ENCODE measurements around the gene INPP4A.
"Not testable (repeated sequence)": the region's sequence is repeated elsewhere in the genome, so short reads cannot be mapped to it uniquely, and the experiment has no call there.

INPP4A gene

GRCh38 chr2:98569915-98570314, 125.3 kb downstream of the INPP4A start:
- no peak for DNase-seq

GRCh38 chr2:98570356-98570755, 125.7 kb downstream of the INPP4A start:
- DNase-seq: no peak

GRCh38 chr2:98571121-98571701, 126.6 kb downstream of the INPP4A start:
- no peak for DNase-seq

DNA sequence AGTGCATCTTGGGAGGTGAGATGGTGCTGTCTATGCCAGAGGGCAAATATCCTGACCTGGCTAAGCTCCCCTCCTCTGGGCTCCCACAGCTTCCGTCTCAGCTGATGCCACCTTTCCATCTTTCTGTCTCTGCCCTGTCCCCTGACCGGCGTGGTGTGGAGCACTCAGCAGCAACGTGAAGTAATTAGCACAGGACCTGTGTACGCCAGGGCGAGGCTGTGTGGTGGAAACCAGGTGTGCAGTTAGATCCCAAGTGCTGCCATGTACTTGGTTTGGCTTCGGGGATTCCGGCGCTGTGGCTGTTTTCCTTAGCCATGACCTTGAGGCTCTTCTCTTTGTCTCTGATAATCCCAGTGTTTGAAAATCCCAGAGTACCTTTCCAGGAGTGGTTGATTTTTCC, 127.1 kb downstream of the INPP4A start:
- no peak for DNase-seq

DNA sequence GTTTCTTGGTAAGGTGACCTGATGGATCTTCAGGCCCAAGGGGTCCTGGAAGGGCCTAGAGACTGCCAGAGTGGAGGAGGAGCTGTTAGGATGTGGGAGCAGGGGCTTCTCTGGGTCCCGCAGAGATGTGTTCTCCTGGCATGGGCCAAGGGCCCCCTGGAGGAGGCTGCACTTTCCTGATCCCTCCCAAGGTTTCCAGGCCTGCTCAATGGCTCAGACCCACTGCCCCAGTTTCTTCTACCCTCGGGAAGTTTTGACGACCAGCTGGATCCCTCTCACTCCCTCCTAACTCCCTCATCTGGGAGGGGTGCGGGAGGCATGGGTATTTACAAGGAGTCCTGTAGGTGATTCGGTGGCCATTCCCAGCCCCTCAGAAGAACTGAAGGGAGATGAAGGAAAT, 127.6 kb downstream of the INPP4A start:
- no peak for DNase-seq

DNA sequence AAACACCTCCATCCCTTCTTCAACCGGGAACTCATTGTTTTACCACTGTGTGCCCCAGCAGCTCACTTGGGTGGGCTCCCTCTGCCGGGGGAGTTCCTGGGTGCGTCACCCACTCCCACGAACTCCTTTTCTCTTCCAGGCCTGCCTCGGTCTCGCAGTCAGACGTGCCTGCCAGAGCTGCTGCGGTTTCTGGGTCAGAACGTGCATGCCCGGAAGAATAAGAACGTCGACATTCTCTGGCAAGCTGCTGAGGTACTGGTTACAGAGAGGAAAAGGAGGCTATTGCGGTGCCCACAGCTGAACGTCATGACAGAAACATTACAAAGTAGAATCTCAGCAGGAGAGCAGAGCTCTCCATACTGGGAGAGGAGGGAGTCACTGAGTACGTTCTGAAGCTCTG, 128.0 kb downstream of the INPP4A start:
- DNase-seq: no peak

GRCh38 chr2:98573426-98573825, 128.8 kb downstream of the INPP4A start:
- no peak for DNase-seq

DNA sequence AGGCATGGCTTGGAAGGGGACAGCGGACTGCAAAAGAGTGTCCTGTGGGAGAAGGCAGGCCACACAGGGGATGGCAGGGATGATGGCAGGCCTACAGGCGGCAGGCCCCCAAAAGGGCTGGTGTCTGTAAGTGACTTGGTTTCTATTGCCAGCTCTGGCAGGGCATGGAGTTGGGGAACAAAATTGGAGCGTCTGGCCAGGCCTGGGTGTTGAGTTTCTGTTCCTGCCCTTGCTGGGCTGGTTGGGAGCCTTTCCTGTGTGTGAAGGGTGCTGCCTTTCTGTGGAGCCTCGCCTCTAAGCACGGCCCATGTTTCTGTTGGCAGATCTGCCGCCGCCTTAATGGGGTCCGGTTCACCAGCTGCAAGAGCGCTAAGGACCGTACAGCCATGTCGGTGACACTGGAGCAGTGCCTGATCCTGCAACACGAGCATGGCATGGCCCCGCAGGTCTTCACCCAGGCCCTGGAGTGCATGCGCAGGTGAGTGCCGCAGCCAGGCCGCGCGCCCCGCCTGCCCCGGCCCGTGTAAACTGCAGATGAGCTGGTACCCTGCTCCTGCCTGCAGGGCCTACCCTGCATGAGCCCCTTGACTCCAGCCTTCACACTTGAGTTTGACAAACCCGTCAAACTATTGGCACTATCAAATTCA, 132.1 kb downstream of the INPP4A start:
- no peak for DNase-seq

- no peak for DNase-seq
These were observed 132.7 kb downstream of the INPP4A start for GRCh38 chr2:98577313-98577712.

- DNase-seq: no peak
These were observed 133.6 kb downstream of the INPP4A start for GRCh38 chr2:98578231-98578630.

GRCh38 chr2:98579926-98580325, 135.3 kb downstream of the INPP4A start:
- DNase-seq: no peak

DNA sequence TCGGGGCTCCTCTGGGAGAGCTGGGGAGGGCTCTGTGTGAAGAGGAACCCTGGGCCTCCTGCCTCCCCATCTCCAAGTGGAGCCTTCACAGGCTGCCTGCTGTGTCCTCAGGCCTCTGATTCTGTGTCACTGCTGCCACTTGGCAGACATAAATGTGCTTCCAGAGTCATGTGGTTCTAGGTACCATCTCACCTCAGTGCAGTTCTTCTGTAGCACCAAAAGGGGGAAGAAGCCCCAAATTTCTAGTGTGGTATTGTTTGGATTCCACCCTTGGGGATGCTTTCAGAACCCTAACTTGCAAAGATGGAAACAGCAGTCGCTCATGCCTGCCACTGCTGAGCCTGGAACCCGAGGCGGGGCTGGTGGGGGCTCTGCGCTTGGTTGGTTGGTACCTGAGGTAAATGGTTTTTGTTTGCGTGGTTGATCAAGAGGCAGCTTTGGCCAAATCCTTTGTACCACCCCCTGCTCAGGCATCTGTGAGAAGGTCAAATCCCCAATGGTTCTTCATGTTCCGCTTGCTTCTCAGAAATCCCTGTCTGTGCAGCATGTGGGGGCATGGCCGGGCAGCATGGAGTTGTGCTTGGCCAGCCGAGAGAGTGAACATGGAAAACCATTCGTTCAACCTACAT, 136.1 kb downstream of the INPP4A start:
- no peak for DNase-seq

DNA sequence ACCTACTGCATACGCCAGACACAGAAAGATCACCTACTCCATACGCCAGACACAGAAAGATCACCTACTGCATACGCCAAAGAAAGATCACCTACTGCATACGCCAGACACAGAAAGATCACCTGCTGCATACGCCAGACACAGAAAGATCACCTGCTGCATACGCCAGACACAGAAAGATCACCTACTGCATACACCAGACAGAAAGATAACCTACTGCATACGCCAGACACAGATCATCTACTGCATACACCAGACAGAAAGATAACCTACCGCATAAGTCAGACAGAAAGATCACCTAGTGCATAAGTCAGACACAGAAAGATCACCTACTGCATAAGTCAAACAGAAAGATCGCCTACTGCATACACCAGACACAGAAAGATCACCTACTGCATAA, 137.9 kb downstream of the INPP4A start:
- no peak for DNase-seq

DNA sequence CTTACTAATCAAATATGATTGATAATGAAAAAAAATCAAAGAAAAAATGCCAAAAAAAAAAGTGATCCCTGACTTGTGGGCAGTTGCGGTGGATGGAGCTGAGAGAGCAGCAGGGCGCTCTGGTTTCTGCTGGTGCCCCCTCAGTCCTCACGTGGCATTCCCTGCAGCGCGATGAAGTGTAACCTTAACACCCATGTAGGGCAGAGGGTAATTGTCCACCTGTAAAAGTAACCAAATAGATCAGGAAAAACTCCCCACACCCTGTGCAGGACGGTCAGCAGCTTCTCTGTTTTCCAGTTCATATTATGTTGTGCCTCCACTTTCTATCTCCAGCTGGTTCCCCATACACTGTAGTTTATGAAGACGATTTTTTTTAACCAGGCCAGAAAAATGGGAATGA, 138.6 kb downstream of the INPP4A start:
- no peak for DNase-seq

DNA sequence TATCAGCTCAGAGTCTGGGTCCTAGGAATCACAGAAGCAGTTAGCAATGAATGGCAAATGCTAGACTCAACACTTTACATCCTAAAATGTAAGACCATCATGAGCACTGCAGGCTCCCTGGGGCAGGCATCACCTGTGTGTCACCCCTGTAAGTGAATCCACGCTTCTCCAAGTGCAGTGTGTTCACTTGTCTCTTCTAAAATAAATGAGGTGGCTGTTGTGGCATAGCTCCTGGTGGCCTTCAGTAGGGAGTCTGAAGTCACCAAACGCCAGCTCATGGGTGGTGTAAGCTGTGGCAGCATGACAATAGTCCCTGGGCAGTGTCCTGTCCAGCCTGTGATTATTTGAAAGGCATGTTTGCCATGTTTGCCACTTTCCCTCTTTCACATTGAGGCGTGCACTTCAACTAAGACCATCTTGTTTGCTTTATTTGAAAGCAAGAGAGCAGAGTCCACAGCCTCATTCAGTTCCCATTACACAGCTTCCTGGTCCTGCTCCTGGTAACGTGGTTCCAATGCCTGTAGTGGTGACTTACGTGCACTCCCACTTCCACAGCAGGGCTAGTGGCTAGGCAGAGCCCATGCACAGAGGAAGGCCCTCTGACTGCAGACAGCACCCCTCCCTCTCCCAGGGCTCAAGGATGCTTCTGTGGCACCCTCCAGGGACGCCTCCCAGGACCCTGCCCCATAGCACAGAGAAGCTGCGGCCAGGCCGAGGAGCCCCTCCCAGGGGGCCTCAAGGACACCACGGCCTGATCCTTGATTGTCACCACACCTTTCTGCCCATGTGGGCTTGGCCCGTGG, 139.4 kb downstream of the INPP4A start:
- no peak for DNase-seq

- no peak for DNase-seq
These were observed 140.7 kb downstream of the INPP4A start for GRCh38 chr2:98585386-98585785.

GRCh38 chr2:98586551-98587140, 142.0 kb downstream of the INPP4A start:
- no peak for DNase-seq

GRCh38 chr2:98588880-98589431, 144.3 kb downstream of the INPP4A start:
- DNase-seq: no peak

GRCh38 chr2:98589489-98589888, 144.8 kb downstream of the INPP4A start:
- no peak for DNase-seq

GRCh38 chr2:98592565-98592964, 147.9 kb downstream of the INPP4A start:
- DNase-seq: no peak

- not testable (repeated sequence) for DNase-seq
These were observed 150.0 kb downstream of the INPP4A start for GRCh38 chr2:98594665-98595064.

DNA sequence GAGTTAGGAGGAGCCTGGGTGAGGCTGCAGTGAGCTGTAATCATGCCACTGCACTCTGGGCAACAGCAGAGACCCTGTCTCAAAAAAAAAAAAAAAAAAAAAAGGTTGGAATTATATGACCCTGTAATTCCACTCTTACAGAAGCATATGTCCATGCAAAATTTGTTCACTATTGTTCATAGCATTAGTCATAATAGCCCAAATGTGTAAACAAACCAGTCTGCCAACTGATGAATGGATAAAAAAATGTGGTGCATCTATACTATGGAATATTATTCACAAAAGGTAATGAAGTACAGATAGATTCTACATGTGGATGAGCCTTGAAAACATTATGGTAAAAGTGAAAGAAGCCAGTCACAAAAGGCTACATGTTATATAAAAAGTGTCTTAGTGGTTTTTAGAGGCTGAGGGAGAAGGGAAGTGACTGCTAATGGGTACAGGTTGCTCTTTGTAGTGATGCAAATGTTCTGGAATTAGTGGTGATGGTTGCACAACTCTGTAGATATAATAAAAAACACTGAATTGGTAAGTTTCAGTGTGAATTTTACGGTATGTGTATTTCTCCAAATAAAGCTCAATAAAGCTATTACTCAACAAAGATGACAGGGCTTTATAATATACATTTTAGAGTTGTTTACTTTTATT, 154.2 kb downstream of the INPP4A start:
- DNase-seq: no peak

Measured in activated gamma-delta T cell (primary cell).